Fibroblast of mammary gland (primary cell): Measurements from ENCODE around the gene LRRC57.

Experiments used
- DNase-seq: peaks from one replicate; pipeline ENCODE4 v3.0.0-alpha.2; 2010; ENCODE audit warnings: low read depth
- H3K4me3 ChIP-seq: 2 replicates; pipeline ENCODE4 v1.5.1; 2011; ENCODE audit warnings: low read depth, mild to moderate bottlenecking, low read length, moderate library complexity; ENCODE audit not compliant: control insufficient read depth
- CTCF ChIP-seq: conservative IDR thresholded peaks from 2 replicates; pipeline ENCODE4 v1.5.1; 2011; ENCODE audit warnings: low read depth, low read length, inconsistent platforms; ENCODE audit not compliant: control insufficient read depth, insufficient read depth

The LRRC57 gene

GRCh38 chr15:42493679-42494078 lies 54.9 kb downstream of the LRRC57 start:
- H3K4me3 ChIP-seq: no peak overlapping the region
- no peak for TF ChIP-seq CTCF
- no peak for DNase-seq

- peak overlapping the region; percentile 98 for H3K4me3 ChIP-seq
- no peak for DNase-seq
- no peak for TF ChIP-seq CTCF
Observed at GRCh38 chr15:42491539-42492225, 56.9 kb downstream of the LRRC57 start.

DNA sequence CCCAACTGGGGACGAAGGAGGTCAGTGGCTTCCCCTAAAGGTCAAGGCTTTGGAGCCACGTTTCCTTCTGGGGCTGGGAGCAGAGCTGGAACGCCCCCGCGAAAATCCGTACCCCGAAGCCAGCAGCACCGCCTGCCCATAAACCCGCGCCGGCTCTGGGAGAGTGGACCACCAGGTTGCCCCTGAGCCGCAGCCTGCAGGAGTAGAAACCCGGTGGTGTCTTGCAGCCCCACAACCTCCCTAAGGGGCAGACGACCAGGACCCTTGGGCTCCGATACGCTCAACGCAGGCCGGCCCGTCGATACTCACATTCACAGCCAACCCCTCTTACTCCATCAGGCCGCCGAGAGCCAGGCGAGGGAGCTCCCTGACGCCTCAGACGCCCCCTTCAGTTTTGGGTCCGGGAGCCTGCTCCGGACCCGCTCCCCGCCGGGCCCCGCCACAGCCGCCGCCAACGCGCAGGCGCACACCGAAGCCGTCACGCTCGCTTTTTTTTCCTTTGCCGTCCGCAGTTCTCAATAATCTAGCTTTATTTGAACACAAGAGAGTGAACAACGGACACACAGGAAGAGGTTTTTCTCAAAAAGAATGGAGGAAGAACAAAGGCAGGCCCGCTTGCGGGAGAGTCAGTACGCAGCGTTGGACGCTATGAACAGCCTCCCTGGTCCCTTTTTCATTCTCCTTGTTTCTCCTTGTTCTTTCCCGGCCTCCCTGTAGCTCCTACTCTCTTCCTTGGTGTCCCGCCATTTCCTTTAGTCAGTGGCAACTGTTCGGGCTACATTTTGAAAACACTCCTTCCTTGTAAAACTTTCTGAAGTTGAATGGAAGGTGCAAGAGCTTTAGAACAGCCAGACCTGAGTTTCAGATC lies 57.7 kb downstream of the LRRC57 start, which contains the start of gene ZNF106:
Gene ZNF106, minus strand, starts transcription at position 471 of the 868 bp plus-strand sequence. CDS start 18,852 bp downstream, outside the sequence.
- DNase-seq: peak; percentile 90

DNA sequence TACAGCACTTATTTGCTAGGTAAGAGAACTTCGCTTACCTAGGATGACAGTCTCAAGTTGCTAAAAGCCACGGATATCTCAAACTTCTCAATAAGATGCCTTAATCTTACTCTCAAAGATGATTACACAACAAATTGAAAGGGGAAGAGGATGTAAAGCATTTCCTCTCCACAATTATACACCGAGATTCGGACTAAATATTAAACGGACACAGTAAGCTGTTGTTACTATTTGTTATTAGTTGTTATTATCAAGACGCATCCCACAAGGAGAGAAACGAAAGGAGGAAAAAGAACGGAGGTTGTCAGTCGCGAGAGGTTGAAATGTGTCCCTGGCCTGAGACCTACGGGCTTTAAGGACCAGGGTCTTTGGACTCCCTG lies 58.3 kb downstream of the LRRC57 start:
- peak overlapping the region; percentile 98 for H3K4me3 ChIP-seq
- DNase-seq: no peak
- no peak for TF ChIP-seq CTCF

More for the DNA sequence above, 57.7 kb downstream of the LRRC57 start, which contains the start of gene ZNF106:
- H3K4me3 ChIP-seq: peak within 1 kb of the TSS; percentile 98
- no peak for TF ChIP-seq CTCF
